Measurements from ENCODE around the gene CTIF.

Gene CTIF

DNA sequence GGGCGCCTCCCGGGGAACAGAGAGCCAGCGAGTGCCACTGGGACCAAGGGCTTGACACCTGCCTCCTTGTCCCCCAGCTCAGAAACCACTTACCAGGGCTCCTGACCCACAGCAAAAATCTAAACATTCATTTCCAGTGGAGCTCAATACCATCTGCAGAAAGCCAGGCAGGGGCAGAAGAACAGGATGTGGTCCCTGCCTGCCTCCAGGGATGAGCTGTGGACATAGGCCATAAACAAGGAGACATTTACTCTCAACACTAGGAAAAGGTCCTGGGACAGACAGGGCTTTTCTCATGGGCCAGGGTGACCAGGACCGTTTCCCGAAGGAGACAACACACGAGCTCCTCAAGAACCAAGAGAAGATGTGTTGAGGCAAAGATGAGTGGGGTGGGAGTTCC is 203.0 kb downstream of the CTIF start:
- H3K36me3 Mint-ChIP-seq (ENCODE audit: low read depth) = no peaks in the 10 kb centered on the region

DNA sequence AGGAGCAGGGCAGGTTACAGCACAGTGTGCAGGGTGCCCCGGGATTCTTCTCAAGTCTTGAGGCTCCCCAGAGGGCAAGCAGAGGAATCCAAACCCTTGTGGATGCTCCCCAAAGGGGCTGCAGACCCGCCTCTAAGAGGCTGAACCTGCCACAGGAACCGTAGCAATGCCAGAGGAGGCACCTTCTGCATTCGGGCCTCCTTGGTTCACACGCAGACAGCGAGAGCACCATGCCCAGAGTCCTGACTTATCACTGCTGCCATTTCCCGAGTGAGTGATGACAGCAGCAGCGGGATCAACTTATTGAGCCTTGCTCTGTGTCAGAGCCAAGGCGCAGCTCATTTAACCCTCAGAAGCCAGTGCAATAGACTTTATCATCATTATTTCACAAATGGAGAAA is 203.5 kb downstream of the CTIF start:
- H3K4me1 Mint-ChIP-seq = peaks cover 40% of the 10 kb centered on the region
- DNase-seq = no peak
- TF ChIP-seq, protein P1, sequence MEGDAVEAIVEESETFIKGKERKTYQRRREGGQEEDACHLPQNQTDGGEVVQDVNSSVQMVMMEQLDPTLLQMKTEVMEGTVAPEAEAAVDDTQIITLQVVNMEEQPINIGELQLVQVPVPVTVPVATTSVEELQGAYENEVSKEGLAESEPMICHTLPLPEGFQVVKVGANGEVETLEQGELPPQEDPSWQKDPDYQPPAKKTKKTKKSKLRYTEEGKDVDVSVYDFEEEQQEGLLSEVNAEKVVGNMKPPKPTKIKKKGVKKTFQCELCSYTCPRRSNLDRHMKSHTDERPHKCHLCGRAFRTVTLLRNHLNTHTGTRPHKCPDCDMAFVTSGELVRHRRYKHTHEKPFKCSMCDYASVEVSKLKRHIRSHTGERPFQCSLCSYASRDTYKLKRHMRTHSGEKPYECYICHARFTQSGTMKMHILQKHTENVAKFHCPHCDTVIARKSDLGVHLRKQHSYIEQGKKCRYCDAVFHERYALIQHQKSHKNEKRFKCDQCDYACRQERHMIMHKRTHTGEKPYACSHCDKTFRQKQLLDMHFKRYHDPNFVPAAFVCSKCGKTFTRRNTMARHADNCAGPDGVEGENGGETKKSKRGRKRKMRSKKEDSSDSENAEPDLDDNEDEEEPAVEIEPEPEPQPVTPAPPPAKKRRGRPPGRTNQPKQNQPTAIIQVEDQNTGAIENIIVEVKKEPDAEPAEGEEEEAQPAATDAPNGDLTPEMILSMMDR (IDR thresholded peaks at IDR 0.05) = no peak

More for the DNA sequence above, 203.0 kb downstream of the CTIF start:
- H3K4me1 Mint-ChIP-seq = peaks cover 44% of the 10 kb centered on the region
- no peaks in the 10 kb centered on the region for H3K9me3 Mint-ChIP-seq
- H3K27ac Mint-ChIP-seq = no peak overlapping the region
- H3K27me3 Mint-ChIP-seq (ENCODE audit: low read depth, poor library complexity) = peaks cover 14% of the 10 kb centered on the region
- DNase-seq = no peak
- no peak overlapping the region for H3K4me3 Mint-ChIP-seq
- TF ChIP-seq, protein P1 (IDR thresholded peaks at IDR 0.05) = no peak

DNA sequence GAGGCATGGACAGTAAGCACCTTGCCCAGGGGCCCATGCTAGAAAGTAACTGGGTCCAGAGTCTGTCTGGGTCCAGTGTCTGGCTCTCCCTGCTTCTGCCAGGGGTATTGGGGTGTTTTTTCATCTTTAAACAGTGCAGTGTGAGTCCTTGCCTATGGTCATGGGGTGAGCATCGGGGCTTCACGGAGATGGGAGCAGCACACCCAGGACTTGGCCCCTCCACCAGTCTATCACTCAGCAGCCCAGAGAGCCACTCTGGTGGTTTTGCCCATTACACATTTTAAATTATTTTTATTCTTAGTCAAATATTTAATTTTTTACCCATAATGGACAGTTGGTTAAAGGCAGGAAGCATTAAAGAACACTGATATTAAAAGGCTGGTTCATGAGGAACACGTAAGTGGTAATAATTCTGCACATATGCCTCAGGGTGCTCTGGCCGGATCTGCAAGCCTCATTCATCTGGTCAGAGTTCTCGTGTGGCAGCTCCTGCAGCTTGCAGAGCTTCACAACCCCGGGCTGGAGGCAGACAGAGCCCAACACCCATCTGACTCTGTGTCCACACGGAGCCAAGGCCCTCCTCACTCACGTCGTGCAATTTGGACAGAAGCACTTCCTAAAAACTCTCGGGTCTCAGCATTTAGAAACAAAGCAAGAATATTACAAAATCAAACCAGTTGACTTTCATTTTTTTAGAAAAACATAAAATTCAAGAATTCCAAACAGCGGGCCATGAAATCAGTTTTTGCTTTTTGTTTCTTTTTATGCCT is 204.1 kb downstream of the CTIF start:
- no peak overlapping the region for H3K27ac Mint-ChIP-seq
- no peak for DNase-seq

More for the DNA sequence above, 203.5 kb downstream of the CTIF start:
- H3K9me3 Mint-ChIP-seq = no peaks in the 10 kb centered on the region
- H3K4me3 Mint-ChIP-seq = no peak overlapping the region
- peaks cover 14% of the 10 kb centered on the region for H3K27me3 Mint-ChIP-seq (ENCODE audit: low read depth, poor library complexity)
- no peaks in the 10 kb centered on the region for H3K36me3 Mint-ChIP-seq (ENCODE audit: low read depth)
- no peak overlapping the region for H3K27ac Mint-ChIP-seq

DNA sequence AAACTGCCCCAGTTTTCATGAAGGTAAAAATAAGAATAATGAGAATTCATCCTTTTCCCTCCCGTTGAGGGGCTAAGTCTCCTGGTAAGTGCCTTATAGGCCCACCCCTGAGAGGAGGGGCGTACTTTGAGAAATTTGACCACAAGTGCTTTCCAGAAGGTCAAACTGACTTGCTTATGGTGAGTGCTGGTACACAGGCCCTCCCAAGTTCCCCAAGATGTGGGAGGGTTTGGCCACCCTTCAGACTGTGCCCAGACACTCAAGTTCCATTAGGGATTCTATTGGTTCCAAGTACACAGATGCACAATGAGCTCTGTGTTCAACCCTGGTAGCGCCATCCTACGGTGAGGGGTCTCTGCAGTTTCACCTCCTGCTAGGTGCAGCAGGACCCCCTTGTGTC is 205.1 kb downstream of the CTIF start:
- Mint-ChIP-seq H3K9me3 (no peaks in the 10 kb centered on the region), H3K4me1 (peaks cover 27% of the 10 kb centered on the region), H3K27ac (no peak overlapping the region), H3K27me3 (ENCODE audit: low read depth, poor library complexity) (peaks cover 10% of the 10 kb centered on the region), H3K36me3 (ENCODE audit: low read depth) (no peaks in the 10 kb centered on the region), H3K4me3 (no peak overlapping the region)
- TF ChIP-seq, protein P1 (IDR thresholded peaks at IDR 0.05) = no peak
- DNase-seq = no peak

More for the DNA sequence above, 204.1 kb downstream of the CTIF start:
- TF ChIP-seq, protein P1 (IDR thresholded peaks at IDR 0.05) = no peak
- H3K9me3 Mint-ChIP-seq = no peaks in the 10 kb centered on the region
- peaks cover 37% of the 10 kb centered on the region for H3K4me1 Mint-ChIP-seq
- H3K27me3 Mint-ChIP-seq (ENCODE audit: low read depth, poor library complexity) = peaks cover 14% of the 10 kb centered on the region
- H3K36me3 Mint-ChIP-seq (ENCODE audit: low read depth) = no peaks in the 10 kb centered on the region
- H3K4me3 Mint-ChIP-seq = no peak overlapping the region

DNA sequence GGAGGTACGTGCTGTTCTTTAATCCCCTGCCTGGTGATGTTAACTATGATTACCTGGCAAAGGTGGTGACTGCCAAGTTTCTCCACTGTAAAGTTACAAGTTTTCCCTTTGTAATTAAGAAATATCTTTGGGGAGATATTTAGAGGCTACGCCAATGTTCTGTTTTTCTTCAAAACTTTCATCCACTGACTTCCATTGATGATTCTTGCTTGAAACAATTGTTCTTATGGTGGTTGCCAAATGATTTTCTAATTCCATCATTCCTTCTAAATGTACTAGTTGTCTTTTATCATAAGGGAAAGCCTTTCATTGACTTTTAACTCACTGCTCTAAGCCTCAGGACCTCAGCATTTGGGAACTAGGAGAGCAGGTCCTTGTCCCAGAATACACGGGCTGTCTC is 206.5 kb downstream of the CTIF start:
- no peak overlapping the region for H3K27ac Mint-ChIP-seq
- H3K9me3 Mint-ChIP-seq = no peaks in the 10 kb centered on the region
- no peak overlapping the region for H3K4me3 Mint-ChIP-seq

More for the DNA sequence above, 206.5 kb downstream of the CTIF start:
- no peak for DNase-seq
- TF ChIP-seq, protein P1 (IDR thresholded peaks at IDR 0.05) = no peak
- H3K27me3 Mint-ChIP-seq (ENCODE audit: low read depth, poor library complexity) = peaks cover 3% of the 10 kb centered on the region
- H3K36me3 Mint-ChIP-seq (ENCODE audit: low read depth) = no peaks in the 10 kb centered on the region
- peaks cover 18% of the 10 kb centered on the region for H3K4me1 Mint-ChIP-seq
